Prostate gland (tissue), 2 donors: ENCODE results near the gene SYCP1.
"Not testable (repeated sequence)": the region's sequence is repeated elsewhere in the genome, so short reads cannot be mapped to it uniquely, and the experiment has no call there.

Source experiments
- POLR2A ChIP-seq: fragments of 450-650 bp; IDR thresholded peaks from one replicate; pipeline ENCODE4 v1.6.1; 2016; ENCODE audit warnings: antibody characterized with exemption, mild to moderate bottlenecking
- POLR2AphosphoS5 ChIP-seq: sonication (generic); formaldehyde crosslinking; IDR thresholded peaks from one replicate; pipeline ENCODE4 v1.6.1; 2017; ENCODE audit warnings: antibody characterized with exemption
- TF ChIP-seq, protein P1 (sequence below), 4 experiments: fragments of 200-600 bp in 2 of 4; fragments of 450-650 bp in 2 of 4; sonication (generic) in 2 of 4; IDR thresholded peaks; 1 replicate in 3 of 4; 2 replicates in 1 of 4; pipeline ENCODE4 v1.5.1; 2016 to 2019; ENCODE audit warnings: antibody characterized with exemption in 4 of 4, mild to moderate bottlenecking in 2 of 4, moderate library complexity in 2 of 4

DNA sequence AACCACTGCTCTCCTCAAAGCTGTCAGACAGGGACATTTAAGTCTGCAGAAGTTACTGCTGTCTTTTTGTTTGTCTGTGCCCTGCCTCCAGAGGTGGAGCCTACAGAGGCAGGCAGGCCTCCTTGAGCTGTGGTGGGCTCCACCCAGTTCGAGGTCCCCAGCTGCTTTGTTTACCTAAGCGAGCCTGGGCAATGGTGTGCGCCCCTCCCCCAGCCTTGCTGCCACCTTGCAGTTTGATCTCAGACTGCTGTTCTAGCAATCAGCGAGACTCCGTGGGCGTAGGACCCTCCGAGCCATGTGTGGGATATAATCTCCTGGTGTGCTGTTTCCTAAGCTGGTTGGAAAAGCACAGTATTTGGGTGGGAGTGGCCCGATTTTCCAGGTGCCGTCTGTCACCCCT, 164.9 kb downstream of the SYCP1 start:
- TF ChIP-seq, protein P1, sequence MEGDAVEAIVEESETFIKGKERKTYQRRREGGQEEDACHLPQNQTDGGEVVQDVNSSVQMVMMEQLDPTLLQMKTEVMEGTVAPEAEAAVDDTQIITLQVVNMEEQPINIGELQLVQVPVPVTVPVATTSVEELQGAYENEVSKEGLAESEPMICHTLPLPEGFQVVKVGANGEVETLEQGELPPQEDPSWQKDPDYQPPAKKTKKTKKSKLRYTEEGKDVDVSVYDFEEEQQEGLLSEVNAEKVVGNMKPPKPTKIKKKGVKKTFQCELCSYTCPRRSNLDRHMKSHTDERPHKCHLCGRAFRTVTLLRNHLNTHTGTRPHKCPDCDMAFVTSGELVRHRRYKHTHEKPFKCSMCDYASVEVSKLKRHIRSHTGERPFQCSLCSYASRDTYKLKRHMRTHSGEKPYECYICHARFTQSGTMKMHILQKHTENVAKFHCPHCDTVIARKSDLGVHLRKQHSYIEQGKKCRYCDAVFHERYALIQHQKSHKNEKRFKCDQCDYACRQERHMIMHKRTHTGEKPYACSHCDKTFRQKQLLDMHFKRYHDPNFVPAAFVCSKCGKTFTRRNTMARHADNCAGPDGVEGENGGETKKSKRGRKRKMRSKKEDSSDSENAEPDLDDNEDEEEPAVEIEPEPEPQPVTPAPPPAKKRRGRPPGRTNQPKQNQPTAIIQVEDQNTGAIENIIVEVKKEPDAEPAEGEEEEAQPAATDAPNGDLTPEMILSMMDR (IDR thresholded peaks at IDR 0.05), result not testable (repeated sequence)
- TF ChIP-seq POLR2A, POLR2AphosphoS5: not testable (repeated sequence)
